ENCODE results near the gene CADM4. TPM values are rescaled to one million over a fixed set of nuclear protein-coding genes. Genes with fewer than 3 reads are reported as not detected.

CADM4 gene
- total and polyA plus RNA-seq, 10 of the 15 experiments (the other 5 are each of a cell fraction or from before 2014, with no cell fraction given): 0.04 to 0.12 (median 0.08) TPM; not detected in 5

DNA sequence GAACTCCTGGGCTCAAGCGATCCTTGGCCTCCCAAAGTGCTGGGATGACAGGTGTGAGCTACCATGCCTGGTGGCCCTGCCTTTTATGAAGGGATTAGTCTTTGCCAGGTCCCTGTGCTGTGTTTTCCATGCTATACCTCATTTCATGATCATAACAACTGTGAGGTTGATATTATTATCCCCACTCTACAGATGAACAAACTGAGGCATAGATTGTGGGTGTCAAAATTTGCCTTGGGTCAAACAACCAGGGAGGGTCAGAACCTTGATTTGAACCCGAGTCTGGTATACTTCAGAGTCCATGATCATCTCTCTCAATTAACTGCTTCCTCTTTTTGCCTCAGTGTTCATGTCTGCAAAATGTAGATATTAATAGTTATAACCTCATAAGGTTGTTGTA is 57.2 kb downstream of the CADM4 start:
- Histone ChIP-seq H3K27ac (ENCODE audit: control insufficient read depth, insufficient read depth) (no peak overlapping the region), H4K20me1 (ENCODE audit: control insufficient read depth, insufficient read depth) (no peaks in the 10 kb centered on the region), H3K9me3 (replicated peaks; ENCODE audit: control insufficient read depth, insufficient read depth, low read length) (no peaks in the 10 kb centered on the region), H3K9ac (ENCODE audit: control insufficient read depth, insufficient read depth, low read length) (no peak overlapping the region), H3K27me3 (replicated peaks in 1 of 2; ENCODE audit: control insufficient read depth in 2 of 2, insufficient read depth in 2 of 2, low read length in 1 of 2) (no peaks in the 10 kb centered on the region), H3K4me1 (ENCODE audit: control insufficient read depth, insufficient read depth, low read length) (peaks cover 5% of the 10 kb centered on the region), H3K4me2 (ENCODE audit: control insufficient read depth, insufficient read depth) (0 out of 2 replicates have a peak overlapping the region, but pooled peaks have one; percentile 19), H3K79me2 (ENCODE audit: control insufficient read depth, insufficient read depth, low read length) (no peaks in the 10 kb centered on the region), H3K4me3 (no peak overlapping the region), H2AFZ (ENCODE audit: control insufficient read depth, low read depth, low read length) (no peak overlapping the region), H3K36me3 (ENCODE audit: control insufficient read depth in 2 of 2, insufficient read depth in 2 of 2, low read length in 1 of 2) (no peaks in the 10 kb centered on the region; a peak in 1 of 4 replicates)
- ATAC-seq (no peak), DNase-seq (ENCODE audit: low read depth, low spot score) (no peak), FAIRE-seq (no peak)
- in situ Hi-C loops (cut with MboI) (no loop called here), intact Hi-C loops (cut with micrococcal nuclease; ENCODE audit: unreplicated experiment) (no loop called here)
- CTCF ChIA-PET: interaction anchor here (3.6 to 4.7 kb wide), 2 partner anchors 12 to 27 kb away, joined by 13 to 52 read pairs; partner anchors contain the start of genes IRGQ and ZNF576
- TF ChIP-seq GABPA (IDR thresholded peaks at IDR 0.05; ENCODE audit: low read depth) (no peak), PML (IDR thresholded peaks at IDR 0.05; ENCODE audit: low read length) (no peak)
- 50% methylated on average over 2 of the region's 2 CpGs for WGBS (ENCODE audit: insufficient coverage, insufficient replicate concordance, low lambda C conversion rate, missing lambda C conversion rate)
- POLR2A ChIA-PET: no interaction called here
- RAD21 ChIA-PET (ENCODE audit: unreplicated experiment): interaction anchor here (0.5 to 3.3 kb wide), 2 partner anchors 13 to 55 kb away, joined by 3 to 18 read pairs; partner anchors contain the start of genes IRGQ and ZNF576
- BruUV-seq (replicated peaks): no TSS peak
- SMC1A ChIA-PET (ENCODE audit: uncharacterized antibody, unreplicated experiment): interaction anchor here (3.2 kb wide), 1 partner anchor 12 kb away, joined by 15 read pairs; no protein-coding TSS in a partner anchor

DNA sequence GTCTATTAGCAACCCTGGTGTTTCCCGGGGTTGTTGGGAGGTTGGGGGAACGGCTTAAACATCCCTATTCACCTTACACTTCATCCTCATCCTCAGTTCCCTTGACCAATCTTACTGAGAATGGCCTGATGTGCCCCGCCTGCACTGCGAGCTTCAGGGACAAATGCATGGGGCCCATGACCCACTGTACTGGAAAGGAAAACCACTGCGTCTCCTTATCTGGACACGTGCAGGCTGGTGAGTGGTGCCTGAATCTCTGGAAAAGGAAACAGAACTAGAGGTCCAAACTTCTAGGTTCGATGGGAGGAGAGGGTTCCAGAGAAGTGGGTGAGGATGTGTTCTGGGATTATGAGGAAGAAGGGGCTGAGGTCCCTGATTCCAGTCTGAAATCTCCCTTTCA is 58.2 kb downstream of the CADM4 start:
- ChIA-PET CTCF (interaction anchor here (3.6 to 4.7 kb wide), 2 partner anchors 14 to 26 kb away, joined by 13 to 52 read pairs; partner anchors contain the start of genes IRGQ and ZNF576), RAD21 (ENCODE audit: unreplicated experiment) (no interaction called here), POLR2A (no interaction called here), SMC1A (ENCODE audit: uncharacterized antibody, unreplicated experiment) (no interaction called here)
- BruUV-seq (replicated peaks): no TSS peak
- ATAC-seq: no peak
- Histone ChIP-seq H3K9ac (ENCODE audit: control insufficient read depth, insufficient read depth, low read length) (no peak overlapping the region), H3K27me3 (replicated peaks in 1 of 2; ENCODE audit: control insufficient read depth in 2 of 2, insufficient read depth in 2 of 2, low read length in 1 of 2) (no peaks in the 10 kb centered on the region), H4K20me1 (ENCODE audit: control insufficient read depth, insufficient read depth) (no peaks in the 10 kb centered on the region), H3K27ac (ENCODE audit: control insufficient read depth, insufficient read depth) (no peak overlapping the region), H3K9me3 (replicated peaks; ENCODE audit: control insufficient read depth, insufficient read depth, low read length) (no peaks in the 10 kb centered on the region), H3K4me3 (no peak overlapping the region), H3K4me2 (ENCODE audit: control insufficient read depth, insufficient read depth) (no peak overlapping the region), H2AFZ (ENCODE audit: control insufficient read depth, low read depth, low read length) (no peak overlapping the region), H3K4me1 (ENCODE audit: control insufficient read depth, insufficient read depth, low read length) (peaks cover 5% of the 10 kb centered on the region), H3K36me3 (ENCODE audit: control insufficient read depth in 2 of 2, insufficient read depth in 2 of 2, low read length in 1 of 2) (no peaks in the 10 kb centered on the region; a peak in 1 of 4 replicates), H3K79me2 (ENCODE audit: control insufficient read depth, insufficient read depth, low read length) (no peaks in the 10 kb centered on the region)
- intact Hi-C loops (cut with micrococcal nuclease; ENCODE audit: unreplicated experiment): no loop called here
- FAIRE-seq: no peak
- DNase-seq (ENCODE audit: low read depth, low spot score): no peak
- in situ Hi-C loops (cut with MboI): no loop called here
- 54% methylated on average over 7 of the region's 7 CpGs for WGBS (ENCODE audit: insufficient coverage, insufficient replicate concordance, low lambda C conversion rate, missing lambda C conversion rate)
- TF ChIP-seq, protein P1, sequence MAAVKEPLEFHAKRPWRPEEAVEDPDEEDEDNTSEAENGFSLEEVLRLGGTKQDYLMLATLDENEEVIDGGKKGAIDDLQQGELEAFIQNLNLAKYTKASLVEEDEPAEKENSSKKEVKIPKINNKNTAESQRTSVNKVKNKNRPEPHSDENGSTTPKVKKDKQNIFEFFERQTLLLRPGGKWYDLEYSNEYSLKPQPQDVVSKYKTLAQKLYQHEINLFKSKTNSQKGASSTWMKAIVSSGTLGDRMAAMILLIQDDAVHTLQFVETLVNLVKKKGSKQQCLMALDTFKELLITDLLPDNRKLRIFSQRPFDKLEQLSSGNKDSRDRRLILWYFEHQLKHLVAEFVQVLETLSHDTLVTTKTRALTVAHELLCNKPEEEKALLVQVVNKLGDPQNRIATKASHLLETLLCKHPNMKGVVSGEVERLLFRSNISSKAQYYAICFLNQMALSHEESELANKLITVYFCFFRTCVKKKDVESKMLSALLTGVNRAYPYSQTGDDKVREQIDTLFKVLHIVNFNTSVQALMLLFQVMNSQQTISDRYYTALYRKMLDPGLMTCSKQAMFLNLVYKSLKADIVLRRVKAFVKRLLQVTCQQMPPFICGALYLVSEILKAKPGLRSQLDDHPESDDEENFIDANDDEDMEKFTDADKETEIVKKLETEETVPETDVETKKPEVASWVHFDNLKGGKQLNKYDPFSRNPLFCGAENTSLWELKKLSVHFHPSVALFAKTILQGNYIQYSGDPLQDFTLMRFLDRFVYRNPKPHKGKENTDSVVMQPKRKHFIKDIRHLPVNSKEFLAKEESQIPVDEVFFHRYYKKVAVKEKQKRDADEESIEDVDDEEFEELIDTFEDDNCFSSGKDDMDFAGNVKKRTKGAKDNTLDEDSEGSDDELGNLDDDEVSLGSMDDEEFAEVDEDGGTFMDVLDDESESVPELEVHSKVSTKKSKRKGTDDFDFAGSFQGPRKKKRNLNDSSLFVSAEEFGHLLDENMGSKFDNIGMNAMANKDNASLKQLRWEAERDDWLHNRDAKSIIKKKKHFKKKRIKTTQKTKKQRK (IDR thresholded peaks at IDR 0.05; ENCODE audit: low read depth, low read length): no peak
- TF ChIP-seq, protein P2, sequence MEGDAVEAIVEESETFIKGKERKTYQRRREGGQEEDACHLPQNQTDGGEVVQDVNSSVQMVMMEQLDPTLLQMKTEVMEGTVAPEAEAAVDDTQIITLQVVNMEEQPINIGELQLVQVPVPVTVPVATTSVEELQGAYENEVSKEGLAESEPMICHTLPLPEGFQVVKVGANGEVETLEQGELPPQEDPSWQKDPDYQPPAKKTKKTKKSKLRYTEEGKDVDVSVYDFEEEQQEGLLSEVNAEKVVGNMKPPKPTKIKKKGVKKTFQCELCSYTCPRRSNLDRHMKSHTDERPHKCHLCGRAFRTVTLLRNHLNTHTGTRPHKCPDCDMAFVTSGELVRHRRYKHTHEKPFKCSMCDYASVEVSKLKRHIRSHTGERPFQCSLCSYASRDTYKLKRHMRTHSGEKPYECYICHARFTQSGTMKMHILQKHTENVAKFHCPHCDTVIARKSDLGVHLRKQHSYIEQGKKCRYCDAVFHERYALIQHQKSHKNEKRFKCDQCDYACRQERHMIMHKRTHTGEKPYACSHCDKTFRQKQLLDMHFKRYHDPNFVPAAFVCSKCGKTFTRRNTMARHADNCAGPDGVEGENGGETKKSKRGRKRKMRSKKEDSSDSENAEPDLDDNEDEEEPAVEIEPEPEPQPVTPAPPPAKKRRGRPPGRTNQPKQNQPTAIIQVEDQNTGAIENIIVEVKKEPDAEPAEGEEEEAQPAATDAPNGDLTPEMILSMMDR (IDR thresholded peaks at IDR 0.05 in 2 of 3, conservative IDR thresholded peaks at IDR 0.05 in 1 of 3; ENCODE audit: control insufficient read depth in 2 of 3, extremely low read depth in 1 of 3, insufficient read depth in 1 of 3, low read depth in 3 of 3, low read length in 3 of 3): no peak
- TF ChIP-seq RB1 (IDR thresholded peaks at IDR 0.05; ENCODE audit: borderline replicate concordance): no peak
- TF ChIP-seq SMARCA5 (IDR thresholded peaks at IDR 0.05): no peak
- no peak for TF ChIP-seq FOS (IDR thresholded peaks at IDR 0.05; ENCODE audit: borderline replicate concordance, extremely low read depth, insufficient read length)
- no peak for TF ChIP-seq ZNF622 (IDR thresholded peaks at IDR 0.05)
- no peak for TF ChIP-seq SIN3A (IDR thresholded peaks at IDR 0.05; ENCODE audit: low read depth, low read length)
- TF ChIP-seq BHLHE40 (IDR thresholded peaks at IDR 0.05; ENCODE audit: borderline replicate concordance in 1 of 2, low read depth in 2 of 2, low read length in 1 of 2): no peak
